Measurements from ENCODE around the gene BAIAP2L2.

The BAIAP2L2 gene

DNA sequence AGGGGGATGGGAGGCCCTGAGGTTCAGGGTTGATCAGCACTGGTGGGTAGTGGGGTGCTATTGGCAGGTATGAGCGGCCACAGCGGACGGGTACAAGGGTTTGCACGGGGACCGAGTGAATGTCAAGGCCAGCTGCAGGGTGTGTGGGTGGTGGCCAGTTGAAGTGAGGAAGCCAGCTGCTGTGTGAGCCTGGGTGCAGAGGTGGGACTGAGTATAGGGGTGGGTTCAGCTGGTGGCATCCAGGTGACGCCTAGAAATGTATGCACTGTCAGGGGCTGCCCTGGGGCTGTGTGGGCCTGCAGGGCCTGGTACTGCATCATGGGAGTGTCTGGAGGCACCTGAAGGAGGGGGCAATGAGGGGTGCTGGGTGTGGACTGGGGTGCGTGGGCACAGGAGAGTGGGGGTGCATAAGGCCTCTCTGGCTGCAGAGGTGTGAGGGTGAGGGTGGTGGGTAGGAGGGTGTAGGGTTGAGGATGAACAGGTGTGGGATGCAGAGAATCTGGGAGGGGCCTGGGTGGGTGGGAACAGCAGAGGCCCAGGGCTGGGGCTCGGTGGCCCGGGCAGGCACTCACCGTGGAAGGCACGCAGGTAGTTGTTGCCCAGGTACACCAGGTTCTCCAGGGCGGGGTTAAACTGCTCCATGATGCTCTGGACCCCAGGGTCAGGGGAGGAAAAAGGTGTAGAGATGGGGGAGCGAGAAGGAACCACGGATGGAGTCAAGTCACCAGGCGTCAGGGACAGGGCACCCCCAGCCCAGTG, 1.7 kb downstream of the BAIAP2L2 start:
- in situ Hi-C loops (cut with HindIII; ENCODE audit: low sequenced_read_pairs): no loop called here

DNA sequence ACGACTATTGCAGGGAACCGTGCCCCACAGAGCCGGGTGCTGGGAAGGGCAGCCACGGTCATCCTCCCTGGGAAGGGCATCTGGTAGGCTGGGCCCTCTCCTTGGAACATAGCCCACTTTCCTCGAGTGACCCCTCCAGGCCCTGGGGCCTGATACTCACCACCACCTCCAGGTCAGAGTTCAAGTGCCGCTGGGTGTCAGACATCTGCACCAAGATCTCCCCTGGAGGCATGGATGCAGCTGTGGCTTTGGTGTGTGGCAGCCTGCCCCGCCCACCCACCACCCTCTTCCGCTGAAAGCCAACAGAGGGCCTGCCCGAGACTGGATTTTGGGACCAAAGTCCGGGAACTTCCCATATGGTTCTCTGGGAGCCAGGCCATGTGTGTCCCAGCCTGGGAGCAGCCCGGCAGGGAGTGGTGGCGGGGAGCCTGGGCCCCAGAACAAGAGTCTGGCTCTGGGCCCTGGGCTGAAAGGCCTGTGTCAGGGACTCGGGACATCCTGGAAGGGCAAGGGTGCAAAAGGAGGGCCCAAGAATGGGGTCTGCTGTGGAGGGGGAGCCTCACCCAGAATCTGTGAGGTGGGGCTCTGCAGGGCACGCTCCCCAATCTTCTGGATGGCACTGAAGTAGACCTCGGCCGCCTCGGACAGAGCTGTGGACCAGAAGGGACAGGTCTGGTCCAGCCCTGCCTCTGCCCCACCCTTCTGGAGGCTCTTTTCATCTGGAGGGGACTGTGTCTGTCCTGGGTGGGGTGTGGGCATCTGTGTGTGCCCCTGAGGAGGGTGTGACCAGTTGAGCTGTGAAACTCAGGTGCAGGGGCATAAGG, 2.6 kb downstream of the BAIAP2L2 start:
- in situ Hi-C loops (cut with HindIII; ENCODE audit: low sequenced_read_pairs): no loop called here

DNA sequence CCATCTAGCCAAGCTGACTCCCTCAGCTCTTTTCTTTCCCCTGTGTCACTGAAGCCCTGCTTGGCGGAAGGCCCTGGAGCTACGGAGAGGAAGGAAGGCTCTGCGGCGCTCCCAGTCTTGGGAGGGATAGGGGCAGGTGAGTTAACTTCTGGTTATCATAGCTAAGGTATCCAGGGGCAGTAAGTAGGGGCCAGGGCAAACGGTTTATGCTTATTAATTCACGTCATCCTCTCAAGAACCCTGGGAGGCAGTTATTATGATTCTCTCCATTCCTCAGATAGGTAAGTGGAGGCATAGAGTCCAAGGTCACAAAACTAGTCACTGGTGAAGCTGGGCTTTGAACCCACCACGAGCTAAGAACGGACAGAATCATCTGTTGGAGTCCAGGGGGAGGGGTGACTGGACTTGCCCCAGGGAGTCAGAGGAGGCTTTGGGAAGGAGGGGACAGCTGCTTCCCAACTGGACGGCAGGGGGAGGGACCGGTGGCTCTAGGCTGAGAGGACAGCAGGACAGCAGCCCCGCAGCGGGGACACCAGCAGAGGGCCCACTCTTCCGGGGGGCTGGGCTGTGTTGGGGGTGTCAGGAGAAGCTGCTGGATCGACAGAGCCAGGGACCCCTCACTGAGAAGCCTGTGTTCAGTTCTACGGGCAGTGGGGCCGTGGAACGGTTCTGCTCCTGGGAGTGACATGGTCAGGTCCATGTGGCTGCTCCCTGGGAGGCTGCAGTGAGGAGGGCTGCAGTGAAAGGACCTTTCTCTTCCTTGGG, 3.5 kb downstream of the BAIAP2L2 start:
- in situ Hi-C loops (cut with HindIII; ENCODE audit: low sequenced_read_pairs): no loop called here

DNA sequence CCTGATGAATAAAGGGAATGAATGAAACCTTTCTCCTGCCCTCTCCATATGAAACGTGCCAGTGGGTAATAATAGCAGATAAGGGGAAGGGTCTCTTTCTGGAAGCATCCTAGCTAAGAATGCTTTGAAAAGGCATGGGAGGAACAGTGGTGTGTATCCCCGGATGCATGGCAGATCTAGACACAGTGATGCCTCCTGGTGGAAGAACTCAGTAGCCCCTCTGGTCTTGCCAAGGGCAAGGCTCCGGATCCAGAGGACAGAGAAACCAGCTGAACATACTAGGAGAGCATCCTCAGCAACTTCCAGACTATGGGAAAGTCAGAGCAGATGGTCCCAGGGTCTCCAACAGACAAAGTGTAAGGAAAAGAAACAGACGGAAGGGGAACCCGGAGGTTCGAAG, 6.4 kb downstream of the BAIAP2L2 start:
- in situ Hi-C loops (cut with HindIII; ENCODE audit: low sequenced_read_pairs): no loop called here

DNA sequence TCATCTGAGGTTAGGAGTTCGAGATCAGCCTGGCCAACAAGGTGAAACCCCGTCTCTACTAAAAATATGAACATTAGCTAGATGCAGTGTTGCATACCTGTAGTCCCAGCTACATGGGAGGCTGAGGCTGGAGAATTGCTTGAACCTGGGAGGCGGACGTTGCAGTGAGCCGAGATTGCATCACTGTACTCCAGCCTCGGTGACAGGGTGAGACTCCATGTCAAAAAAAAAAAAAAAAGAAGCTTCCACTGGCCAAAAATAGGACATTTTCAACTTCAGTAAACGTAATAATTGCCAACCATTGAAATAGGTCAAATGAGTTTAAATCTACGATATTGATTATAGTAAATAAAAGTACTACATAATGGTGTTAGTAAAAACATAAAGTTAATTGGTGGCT, 6.8 kb downstream of the BAIAP2L2 start:
- in situ Hi-C loops (cut with HindIII; ENCODE audit: low sequenced_read_pairs): no loop called here

DNA sequence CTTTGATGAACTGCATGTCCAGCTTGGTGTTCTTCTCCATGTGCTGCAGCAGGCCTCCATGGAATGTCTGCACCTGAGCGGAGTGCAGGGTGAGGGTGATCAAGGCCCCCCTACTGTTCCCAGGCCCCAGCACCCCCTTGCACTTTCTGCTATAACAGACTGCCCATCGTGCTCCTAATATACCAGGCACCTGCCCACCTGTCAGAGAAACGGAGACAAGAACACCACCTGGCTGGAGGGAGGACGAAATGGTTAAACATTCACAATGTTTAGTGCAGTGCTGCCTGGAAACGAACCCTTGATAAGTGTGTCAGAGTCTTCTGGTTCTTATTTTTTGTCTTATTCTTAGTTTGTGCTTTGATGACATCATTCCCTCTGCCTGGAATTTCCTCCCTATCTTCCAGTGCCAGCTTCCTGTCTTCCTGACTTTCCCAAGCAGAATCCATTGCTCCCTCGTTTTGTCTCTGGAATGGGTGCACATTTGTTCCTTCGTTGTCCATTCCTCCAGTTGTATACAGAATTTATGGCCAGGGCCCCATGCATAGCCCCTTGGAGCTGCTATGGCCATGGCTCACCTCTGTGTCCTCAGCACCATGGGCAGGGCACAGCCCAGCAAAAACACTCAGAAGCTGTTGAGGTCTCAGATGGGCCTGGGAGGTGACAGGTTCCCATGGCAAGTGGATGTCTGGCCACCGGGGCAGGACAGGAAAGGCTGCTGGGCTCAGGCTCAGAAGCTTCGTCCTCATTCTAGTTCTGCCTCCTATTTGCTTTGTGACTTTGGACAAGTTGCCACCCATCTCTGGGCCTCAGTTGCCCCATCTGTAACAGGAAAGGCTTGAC, 11.9 kb downstream of the BAIAP2L2 start:
- in situ Hi-C loops (cut with HindIII; ENCODE audit: low sequenced_read_pairs): loop anchor here (10.0 kb wide), 1 partner anchor 134 kb away; no protein-coding TSS in a partner anchor

DNA sequence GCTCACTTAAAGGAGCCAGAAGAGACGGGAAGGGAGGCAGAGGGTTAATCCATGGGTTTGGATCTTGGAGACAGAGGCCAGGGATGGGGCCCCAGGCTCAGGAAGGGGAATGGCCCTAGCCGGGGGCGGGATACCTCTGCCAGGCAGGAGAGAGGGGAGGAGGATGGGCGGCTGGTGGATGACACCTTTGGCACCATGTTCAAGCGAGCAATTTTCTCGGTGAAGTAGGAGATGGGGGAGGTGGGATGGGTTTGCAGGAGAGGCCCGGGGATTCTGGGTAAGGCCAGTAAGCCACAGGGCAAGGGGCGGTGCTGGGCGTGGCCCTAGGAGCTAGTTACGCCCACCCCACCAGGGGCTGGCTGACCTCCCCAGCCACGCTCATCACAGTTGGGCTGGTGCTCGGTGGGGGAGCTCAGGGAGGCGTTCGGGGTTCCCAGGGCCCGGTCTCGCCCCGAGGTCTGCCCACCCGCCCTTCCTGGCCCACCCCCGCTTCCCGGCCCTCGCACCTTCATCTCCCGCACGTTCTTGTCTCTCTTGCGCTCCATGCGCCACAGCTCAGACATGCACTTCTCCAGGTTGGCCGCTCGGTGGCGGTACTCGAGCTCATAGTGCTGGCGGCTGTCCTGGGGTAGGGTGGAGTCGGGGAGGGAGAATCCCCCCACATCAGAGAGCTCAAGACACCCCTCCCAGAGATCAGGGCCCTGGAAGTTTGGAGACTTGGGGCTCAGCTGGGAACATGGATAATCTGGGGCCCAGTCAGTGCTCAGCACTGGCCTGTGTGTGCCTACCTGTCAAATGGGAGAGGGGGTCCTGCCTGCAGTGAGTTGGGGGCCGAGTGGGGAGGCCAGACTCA, 12.7 kb downstream of the BAIAP2L2 start:
- in situ Hi-C loops (cut with HindIII; ENCODE audit: low sequenced_read_pairs): loop anchor here (10.0 kb wide), 1 partner anchor 133 kb away; no protein-coding TSS in a partner anchor

DNA sequence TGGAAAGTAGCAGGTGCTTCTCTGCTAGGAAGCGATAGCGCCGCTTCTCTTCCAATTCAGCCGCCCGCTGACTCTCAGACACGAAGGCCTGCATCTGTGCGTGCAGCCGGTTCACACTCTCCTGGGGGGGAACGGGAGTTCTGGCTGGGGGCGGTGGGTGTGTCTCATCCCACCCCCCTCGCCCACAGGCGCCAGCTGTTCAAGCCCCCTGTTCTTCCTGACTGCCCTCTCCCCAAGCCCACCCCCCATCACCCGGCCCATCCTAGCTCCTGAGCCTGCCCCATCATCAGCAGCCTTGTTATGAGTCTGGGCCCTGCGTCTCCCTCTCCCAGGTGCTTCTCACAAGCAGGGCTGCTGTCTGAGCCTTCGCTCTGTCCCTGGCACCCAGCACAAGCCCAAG, 13.4 kb downstream of the BAIAP2L2 start:
- in situ Hi-C loops (cut with HindIII; ENCODE audit: low sequenced_read_pairs): loop anchor here (10.0 kb wide), 1 partner anchor 132 kb away; no protein-coding TSS in a partner anchor

DNA sequence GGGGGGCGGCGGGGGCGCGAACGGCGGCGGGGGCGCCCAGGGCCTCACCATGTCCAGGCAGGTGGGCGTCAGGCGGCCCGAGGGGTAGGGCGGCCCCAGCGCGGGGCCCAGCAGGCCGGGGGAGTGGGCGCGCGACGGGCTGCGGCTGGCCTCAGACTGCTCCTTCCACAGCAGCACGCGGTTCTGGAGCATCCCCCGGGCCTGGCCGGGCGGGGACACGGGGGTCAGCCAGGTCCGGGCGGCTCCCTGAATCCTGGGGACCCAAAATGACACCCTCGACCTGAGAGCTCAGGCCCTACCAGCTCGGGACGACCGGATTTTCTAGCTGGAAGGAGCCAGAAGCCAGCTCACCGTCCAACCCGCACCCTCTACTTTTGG, 21.0 kb downstream of the BAIAP2L2 start:
- in situ Hi-C loops (cut with HindIII; ENCODE audit: low sequenced_read_pairs): no loop called here

DNA sequence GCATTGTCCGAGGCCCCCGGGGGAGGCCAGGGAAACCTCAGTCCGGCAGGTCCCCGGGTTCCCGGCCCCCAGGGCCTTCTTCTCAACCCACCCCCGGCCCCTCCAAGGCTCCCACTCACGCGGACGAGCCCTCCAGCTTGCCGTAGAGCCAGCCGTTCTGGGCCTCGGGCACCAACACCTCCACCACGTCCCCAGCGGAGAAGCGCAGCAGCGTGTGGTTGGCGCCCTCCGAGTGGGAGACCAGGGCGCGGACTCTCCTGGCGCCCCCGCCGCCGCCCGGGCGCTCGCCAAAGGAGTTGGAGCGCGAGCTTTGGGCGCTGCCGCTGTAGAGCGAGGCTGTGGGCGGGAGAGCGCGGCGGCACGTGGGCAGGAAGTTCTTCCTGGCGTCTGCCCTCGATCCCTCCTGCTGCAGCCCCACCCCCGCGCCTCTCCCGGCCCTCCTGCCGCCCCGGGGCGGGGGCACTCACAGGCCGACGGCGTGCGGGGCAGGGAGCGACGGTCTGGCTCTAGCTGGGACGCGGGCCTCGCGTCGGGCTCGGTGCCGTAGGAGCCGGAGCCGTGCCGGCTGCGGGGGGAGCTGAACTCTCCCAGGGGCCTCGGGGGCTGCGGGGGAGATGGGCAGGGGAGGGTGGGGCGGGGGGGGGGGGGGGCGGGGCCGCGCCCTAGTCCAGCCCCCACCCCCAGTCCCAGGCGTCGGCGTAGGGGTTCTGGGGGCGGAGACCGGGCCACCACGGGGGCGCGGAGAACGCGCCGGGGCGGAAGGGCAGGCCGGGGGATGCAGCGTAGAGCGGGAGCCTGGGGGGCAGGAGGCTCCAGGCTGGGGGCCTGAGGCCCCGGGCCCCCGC, 21.6 kb downstream of the BAIAP2L2 start:
- in situ Hi-C loops (cut with HindIII; ENCODE audit: low sequenced_read_pairs): no loop called here

DNA sequence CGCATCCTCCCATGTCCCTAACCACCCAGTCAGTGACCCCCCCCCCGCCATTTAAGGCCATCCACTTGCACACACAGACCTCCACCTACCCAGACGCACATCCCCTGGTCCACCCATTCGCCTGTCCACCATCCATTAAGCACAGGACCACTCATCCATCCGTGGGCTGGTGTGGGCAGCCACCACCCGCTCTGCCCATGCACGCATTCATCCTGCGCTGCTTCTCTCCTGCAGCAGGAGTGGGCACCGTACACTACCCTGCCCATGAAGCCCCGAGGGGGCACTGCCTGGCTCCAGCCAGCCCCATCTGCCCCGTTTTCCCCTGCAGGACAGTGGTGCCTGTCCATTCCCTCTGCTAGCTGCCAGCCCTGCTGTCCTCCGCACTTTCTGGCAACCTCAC, 22.6 kb downstream of the BAIAP2L2 start:
- in situ Hi-C loops (cut with HindIII; ENCODE audit: low sequenced_read_pairs): no loop called here

DNA sequence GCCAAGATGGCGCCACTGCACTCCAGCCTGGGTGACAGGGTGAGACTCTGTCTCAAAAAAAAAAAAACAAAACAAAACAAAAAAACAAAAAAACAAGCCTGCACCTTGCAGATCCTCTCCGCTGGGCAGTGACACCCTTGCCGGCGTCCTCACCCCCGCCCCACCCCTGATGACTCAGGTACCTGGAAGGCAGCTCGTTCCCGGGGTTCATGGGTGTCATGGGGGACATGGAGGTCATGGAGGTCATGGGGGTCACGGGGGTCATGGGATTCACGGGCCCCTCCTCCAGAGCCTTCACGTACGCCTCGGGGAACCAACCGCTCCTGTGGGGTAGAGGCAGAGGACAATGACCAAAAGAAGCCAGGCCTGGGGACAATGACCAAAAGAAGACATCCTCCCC, 23.5 kb downstream of the BAIAP2L2 start:
- in situ Hi-C loops (cut with HindIII; ENCODE audit: low sequenced_read_pairs): no loop called here

DNA sequence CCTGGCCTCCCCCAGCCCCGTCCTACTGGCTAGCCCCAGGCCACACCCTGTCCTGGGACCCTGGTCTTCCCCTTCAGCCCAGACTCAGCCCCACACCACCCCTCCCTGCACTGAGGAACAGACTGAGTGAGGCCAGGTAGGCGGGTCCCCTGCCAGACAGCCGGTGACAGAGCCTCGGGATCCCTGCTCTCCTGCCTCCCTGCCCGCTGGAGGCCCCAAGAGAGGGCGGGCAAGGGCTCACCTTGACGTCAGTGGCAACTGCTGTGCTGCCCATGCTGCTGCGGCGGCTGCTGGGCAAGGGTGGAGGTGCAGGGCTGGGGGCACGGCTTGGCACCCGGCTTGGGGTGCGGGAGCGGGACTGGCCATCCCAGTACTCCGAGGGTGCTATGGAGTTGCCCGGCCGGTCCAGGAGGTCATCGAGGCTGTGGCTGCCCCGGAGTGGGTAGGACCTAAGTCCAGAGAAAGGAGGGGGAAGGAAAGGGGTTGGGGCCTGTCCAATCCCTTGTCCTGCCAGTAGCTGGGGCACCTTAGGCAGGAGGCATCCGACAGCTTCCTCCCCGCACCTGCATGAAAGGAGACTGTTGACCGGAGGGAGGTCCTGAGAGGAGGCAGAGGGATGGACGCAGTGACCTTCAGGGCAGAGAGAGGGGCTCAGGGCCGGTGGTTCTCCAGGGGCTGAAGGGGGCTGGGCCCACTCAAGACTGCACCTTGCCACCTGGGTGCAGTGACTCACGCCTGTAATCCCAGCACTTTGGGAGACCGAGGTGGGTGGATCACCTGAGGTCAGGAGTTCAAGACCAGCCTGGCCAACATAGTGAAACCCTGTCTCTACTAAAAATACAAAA, 24.3 kb downstream of the BAIAP2L2 start:
- in situ Hi-C loops (cut with HindIII; ENCODE audit: low sequenced_read_pairs): no loop called here

DNA sequence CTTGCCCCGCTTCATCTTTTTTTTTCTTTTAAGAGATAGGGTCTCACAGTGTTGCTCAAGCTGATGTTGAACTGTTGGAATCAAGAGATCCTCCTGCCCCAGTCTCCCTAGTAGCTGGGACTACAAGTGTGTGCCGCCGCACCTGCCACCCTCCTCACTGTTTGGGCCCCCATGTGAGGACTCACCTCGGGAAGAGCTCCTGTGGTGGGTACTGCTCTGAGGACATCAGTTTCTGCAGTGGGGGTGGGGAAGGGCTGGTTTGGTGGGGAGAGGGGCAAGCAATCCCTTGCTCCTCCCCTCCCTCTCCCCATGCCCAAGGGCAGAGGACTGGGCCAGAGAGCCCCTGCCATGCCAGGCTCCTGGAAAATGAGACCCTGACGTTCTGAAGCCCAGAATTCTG, 25.0 kb downstream of the BAIAP2L2 start:
- in situ Hi-C loops (cut with HindIII; ENCODE audit: low sequenced_read_pairs): no loop called here

DNA sequence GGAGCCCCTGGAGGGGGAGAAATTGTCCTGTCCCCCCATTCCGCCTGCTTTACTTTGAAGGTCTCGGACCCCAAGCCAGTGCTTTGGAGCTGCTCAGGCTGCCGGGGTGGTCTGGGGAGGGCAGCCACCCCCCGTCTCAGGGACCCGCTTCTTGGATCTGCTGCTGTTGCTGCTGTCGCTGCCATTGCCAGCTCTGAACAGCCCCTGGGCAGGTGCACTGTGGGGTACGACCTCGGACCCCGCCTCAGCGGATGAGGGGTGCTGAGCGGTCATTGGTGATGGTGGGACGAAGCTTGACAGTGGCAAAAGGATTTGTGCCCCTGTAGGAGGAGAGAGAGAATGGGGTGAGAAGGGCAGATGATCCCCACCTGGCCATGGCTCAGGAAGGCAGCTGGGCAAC, 25.4 kb downstream of the BAIAP2L2 start:
- in situ Hi-C loops (cut with HindIII; ENCODE audit: low sequenced_read_pairs): no loop called here

DNA sequence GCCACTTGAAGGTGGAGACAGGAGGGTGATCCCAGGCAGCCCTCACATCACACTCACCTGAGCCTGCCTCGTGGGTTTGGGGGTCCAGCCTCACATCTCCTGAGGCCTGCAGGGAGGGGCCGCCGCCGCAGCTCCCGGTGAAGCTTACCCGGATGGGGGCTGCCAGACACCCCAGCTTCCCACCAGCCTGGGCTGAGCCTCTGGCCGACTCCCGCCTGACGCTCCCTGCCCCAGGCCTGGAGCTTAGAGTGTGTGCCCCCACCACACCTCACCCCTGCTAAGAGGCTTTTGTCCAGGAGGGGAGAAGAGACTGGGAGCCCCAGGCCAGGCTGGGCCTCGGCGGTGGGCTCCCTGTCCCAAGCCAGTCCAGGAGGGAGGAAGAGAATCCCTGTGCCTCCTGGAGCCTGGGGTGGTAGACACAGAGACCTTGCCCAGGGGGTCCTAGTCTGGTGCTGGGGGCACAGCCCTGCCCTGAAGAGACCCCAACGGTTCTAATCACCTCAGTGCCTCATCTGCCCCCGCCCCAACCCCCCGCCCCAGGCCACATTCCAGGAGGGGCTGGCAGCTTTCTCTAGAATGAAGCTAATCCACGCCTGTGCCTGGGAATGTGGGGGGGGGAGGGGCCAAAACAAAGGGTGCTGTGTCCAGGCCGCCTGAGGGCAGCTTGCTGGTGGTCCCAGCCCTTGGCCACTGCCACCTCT, 26.4 kb downstream of the BAIAP2L2 start, which contains the start of gene SLC16A8:
Gene SLC16A8 (minus strand): TSS at position 254 of the 701 bp plus-strand sequence. CDS start 1,311 bp downstream, outside the sequence.
- in situ Hi-C loops (cut with HindIII; ENCODE audit: low sequenced_read_pairs): loop anchor here (5.0 kb wide), 1 partner anchor 263 kb away; no protein-coding TSS in a partner anchor
